Activated CD8-positive, alpha-beta memory T cell treated with anti-CD3 and anti-CD28 coated beads, Interleukin-2, amount 50 U/mL, for 48 hours (primary cell): ENCODE data around the gene ROMO1.

Source experiments
- DNase-seq: peaks from one replicate; pipeline ENCODE4 v3.0.0-alpha.2; 2020

The ROMO1 gene

GRCh38 chr20:35699127-35699956, at the start of gene ROMO1, which contains the start of gene NFS1:
TSS of gene ROMO1 (plus strand) at chr20:35699405. CDS start at chr20:35699633, 228 bp downstream.
TSS of gene NFS1 (minus strand) at chr20:35699352. CDS start at chr20:35699288, 64 bp downstream.
- DNase-seq: peak; percentile 94

- no peak for DNase-seq
Observed at GRCh38 chr20:35650632-35651031, 48.6 kb upstream of the ROMO1 start.

GRCh38 chr20:35651958-35652357, 47.2 kb upstream of the ROMO1 start:
- no peak for DNase-seq

GRCh38 chr20:35652641-35653429, 46.4 kb upstream of the ROMO1 start:
- no peak for DNase-seq

- DNase-seq: no peak
Observed at GRCh38 chr20:35653430-35653734, 45.8 kb upstream of the ROMO1 start.

- DNase-seq: no peak
Observed at GRCh38 chr20:35653893-35654292, 45.3 kb upstream of the ROMO1 start.

GRCh38 chr20:35654415-35654814, 44.8 kb upstream of the ROMO1 start:
- DNase-seq: no peak

GRCh38 chr20:35657271-35657670, 41.9 kb upstream of the ROMO1 start:
- DNase-seq: no peak

- no peak for DNase-seq
Observed at GRCh38 chr20:35660122-35660937, 38.9 kb upstream of the ROMO1 start.

- no peak for DNase-seq
Observed at GRCh38 chr20:35661053-35661452, 38.2 kb upstream of the ROMO1 start.

- no peak for DNase-seq
Observed at GRCh38 chr20:35661908-35662307, 37.3 kb upstream of the ROMO1 start.

GRCh38 chr20:35662551-35662950, 36.7 kb upstream of the ROMO1 start:
- DNase-seq: no peak

GRCh38 chr20:35663516-35664465, 35.4 kb upstream of the ROMO1 start:
- DNase-seq: peak; percentile 80

GRCh38 chr20:35664466-35665206, 34.6 kb upstream of the ROMO1 start, which contains the start of the genes CPNE1 and RBM12:
TSS of gene CPNE1 (minus strand) at chr20:35664900. CDS start at chr20:35632923, 31,977 bp downstream.
TSS of gene RBM12 (minus strand) at chr20:35664900. CDS start at chr20:35655322, 9,578 bp downstream.
- DNase-seq: peak; percentile 96

- no peak for DNase-seq
Observed at GRCh38 chr20:35665949-35666288, 33.3 kb upstream of the ROMO1 start.

GRCh38 chr20:35669221-35669620, 30.0 kb upstream of the ROMO1 start:
- peak; percentile 30 for DNase-seq

GRCh38 chr20:35669681-35670080, 29.5 kb upstream of the ROMO1 start:
- DNase-seq: no peak

GRCh38 chr20:35673884-35674283, 25.3 kb upstream of the ROMO1 start:
- DNase-seq: peak; percentile 34

- DNase-seq: no peak
Observed at GRCh38 chr20:35674921-35675320, 24.3 kb upstream of the ROMO1 start.

- no peak for DNase-seq
Observed at GRCh38 chr20:35680452-35681183, 18.6 kb upstream of the ROMO1 start.
